Measurements from ENCODE around the gene USP6NL.
"Not testable (repeated sequence)": the region's sequence is repeated elsewhere in the genome, so short reads cannot be mapped to it uniquely, and the experiment has no call there.

Gene USP6NL

DNA sequence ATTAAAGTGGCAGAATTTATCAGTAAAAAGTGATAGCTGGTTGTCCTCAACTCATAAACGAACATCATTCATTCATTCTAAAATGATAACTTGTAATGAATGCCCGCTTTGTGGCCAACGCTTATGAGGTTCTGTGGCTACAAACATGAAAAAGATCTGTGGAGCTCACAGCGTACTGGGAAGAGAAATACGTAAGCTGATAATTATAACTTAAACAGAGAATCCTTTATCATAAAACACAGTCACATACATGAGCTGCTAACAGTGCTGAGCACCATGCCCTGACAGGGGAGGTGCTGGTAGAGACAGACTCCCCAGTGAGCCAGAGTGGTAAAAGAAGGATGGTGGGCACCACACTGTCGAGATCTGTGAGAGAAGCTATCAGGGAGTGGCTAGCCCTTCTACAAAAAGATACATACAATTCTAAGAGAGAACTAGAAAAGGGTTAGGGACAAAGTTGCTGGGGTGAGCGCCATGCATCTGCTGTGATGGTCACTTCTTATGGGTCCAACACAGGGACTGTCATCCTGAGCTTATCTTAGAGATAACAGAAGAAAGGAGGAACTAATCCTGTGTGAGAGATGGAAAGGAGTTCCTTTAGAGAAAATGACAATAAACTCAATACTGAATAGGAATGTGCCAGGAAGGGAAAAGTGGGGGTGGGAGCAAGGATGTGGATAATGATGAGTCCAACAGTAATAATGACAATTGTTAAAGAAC lies 106.7 kb downstream of the USP6NL start:
- no peaks in the 10 kb centered on the region for H3K9me3 ChIP-seq (ENCODE audit: control insufficient read depth, low read length)
- H3K4me3 ChIP-seq (ENCODE audit: low read depth, low read length) = no peak overlapping the region
- H3K4me2 ChIP-seq (ENCODE audit: low read length) = no peak overlapping the region
- no peak overlapping the region for H2AFZ ChIP-seq
- no peak overlapping the region for H3K27ac ChIP-seq
- TF ChIP-seq, protein P1, sequence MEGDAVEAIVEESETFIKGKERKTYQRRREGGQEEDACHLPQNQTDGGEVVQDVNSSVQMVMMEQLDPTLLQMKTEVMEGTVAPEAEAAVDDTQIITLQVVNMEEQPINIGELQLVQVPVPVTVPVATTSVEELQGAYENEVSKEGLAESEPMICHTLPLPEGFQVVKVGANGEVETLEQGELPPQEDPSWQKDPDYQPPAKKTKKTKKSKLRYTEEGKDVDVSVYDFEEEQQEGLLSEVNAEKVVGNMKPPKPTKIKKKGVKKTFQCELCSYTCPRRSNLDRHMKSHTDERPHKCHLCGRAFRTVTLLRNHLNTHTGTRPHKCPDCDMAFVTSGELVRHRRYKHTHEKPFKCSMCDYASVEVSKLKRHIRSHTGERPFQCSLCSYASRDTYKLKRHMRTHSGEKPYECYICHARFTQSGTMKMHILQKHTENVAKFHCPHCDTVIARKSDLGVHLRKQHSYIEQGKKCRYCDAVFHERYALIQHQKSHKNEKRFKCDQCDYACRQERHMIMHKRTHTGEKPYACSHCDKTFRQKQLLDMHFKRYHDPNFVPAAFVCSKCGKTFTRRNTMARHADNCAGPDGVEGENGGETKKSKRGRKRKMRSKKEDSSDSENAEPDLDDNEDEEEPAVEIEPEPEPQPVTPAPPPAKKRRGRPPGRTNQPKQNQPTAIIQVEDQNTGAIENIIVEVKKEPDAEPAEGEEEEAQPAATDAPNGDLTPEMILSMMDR (IDR thresholded peaks at IDR 0.05) = no peak
- no peaks in the 10 kb centered on the region for H3K4me1 ChIP-seq
- H3K79me2 ChIP-seq = no peaks in the 10 kb centered on the region
- no peak overlapping the region for H3K9ac ChIP-seq
- H3K27me3 ChIP-seq (ENCODE audit: control insufficient read depth, insufficient read depth, low read length) = no peaks in the 10 kb centered on the region
- no peaks in the 10 kb centered on the region for H3K36me3 ChIP-seq (ENCODE audit: control insufficient read depth, insufficient read depth, low read length)

DNA sequence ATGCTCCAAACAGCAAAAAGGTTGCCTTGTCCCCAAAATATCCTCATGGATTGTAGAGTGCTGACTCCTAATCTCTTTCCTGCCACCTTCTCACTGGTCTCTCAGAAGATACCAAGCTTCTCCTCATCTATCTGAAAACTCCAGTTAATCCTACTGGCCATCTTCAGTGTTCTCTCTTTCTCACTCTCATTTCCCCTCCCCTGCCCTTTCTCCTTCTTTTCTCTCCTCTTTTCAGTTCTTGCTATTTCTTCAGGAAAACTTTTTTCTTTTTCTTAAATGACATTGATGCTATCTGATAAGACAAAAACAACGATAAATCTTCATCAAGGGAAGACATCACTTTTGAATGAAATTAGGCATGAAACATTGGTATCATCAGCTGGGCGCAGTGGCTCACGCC lies 109.8 kb downstream of the USP6NL start:
- no peak overlapping the region for H3K9ac ChIP-seq
- H2AFZ ChIP-seq = no peak overlapping the region
- H3K36me3 ChIP-seq (ENCODE audit: control insufficient read depth, insufficient read depth, low read length) = no peaks in the 10 kb centered on the region
- H3K4me1 ChIP-seq = no peaks in the 10 kb centered on the region
- H3K79me2 ChIP-seq = no peaks in the 10 kb centered on the region
- no peak overlapping the region for H3K4me3 ChIP-seq (ENCODE audit: low read depth, low read length)
- no peak overlapping the region for H3K4me2 ChIP-seq (ENCODE audit: low read length)
- TF ChIP-seq, protein P1 (IDR thresholded peaks at IDR 0.05) = no peak
- H3K9me3 ChIP-seq (ENCODE audit: control insufficient read depth, low read length) = no peaks in the 10 kb centered on the region
- no peaks in the 10 kb centered on the region for H3K27me3 ChIP-seq (ENCODE audit: control insufficient read depth, insufficient read depth, low read length)
- no peak overlapping the region for H3K27ac ChIP-seq

DNA sequence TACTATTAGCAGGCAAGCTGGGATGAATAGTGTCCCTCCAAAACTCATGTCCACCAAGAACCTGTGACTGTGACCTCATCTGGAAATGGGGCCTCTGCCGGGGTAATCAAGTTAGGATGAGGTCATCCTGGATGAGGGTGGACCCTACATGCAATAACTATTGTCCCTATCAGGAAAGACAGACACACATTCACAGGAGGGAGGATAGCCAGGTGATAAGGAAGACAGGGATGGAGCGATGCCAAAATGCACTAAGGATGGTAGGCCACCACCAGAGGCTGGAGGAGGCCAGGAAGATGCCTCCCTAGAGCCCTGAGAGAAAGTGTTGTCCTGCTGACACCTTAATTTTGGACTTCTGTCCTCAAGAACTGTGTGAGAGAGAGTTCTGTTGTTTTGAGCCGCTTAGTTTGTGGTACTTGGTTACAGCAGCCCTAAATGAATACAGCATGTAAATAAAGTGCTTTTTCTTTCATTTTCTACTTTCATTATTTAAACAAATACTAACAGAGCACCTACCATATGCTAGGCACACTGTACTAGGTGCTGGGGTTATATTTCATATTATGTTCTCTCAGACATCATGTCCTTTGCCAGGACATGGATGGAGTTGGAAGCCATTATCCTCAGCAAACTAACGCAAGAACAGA lies 111.9 kb downstream of the USP6NL start:
- Histone ChIP-seq H3K4me3 (ENCODE audit: low read depth, low read length) (no peak overlapping the region), H3K79me2 (no peaks in the 10 kb centered on the region), H3K9me3 (ENCODE audit: control insufficient read depth, low read length) (no peaks in the 10 kb centered on the region), H3K36me3 (ENCODE audit: control insufficient read depth, insufficient read depth, low read length) (no peaks in the 10 kb centered on the region), H3K27me3 (ENCODE audit: control insufficient read depth, insufficient read depth, low read length) (no peaks in the 10 kb centered on the region), H3K4me1 (no peaks in the 10 kb centered on the region), H3K27ac (no peak overlapping the region), H2AFZ (no peak overlapping the region), H3K4me2 (ENCODE audit: low read length) (no peak overlapping the region), H3K9ac (no peak overlapping the region)
- TF ChIP-seq, protein P1 (IDR thresholded peaks at IDR 0.05) = no peak

DNA sequence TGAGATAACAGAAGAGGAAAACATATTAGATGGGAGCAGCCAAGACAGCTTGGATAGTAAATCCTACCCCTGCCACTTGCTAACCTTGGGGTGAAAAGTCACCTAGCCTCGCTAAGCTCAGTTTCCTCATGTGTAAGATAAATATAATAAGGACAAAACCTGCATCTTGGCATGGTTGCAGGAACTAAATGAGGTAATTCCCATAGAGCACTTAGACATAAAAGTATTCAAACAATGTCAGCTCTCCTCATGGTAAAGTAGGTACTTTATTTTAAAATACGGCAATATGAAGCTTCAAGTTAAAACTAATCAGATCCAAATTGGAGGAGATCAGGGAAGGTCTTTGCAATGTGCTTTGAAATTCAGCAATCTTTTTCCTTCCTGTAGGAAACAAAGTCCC lies 113.1 kb downstream of the USP6NL start:
- no peak overlapping the region for H3K27ac ChIP-seq
- no peak overlapping the region for H3K9ac ChIP-seq
- H3K27me3 ChIP-seq (ENCODE audit: control insufficient read depth, insufficient read depth, low read length) = no peaks in the 10 kb centered on the region
- no peak overlapping the region for H2AFZ ChIP-seq
- H3K9me3 ChIP-seq (ENCODE audit: control insufficient read depth, low read length) = no peaks in the 10 kb centered on the region
- TF ChIP-seq, protein P1 (IDR thresholded peaks at IDR 0.05) = no peak
- no peak overlapping the region for H3K4me3 ChIP-seq (ENCODE audit: low read depth, low read length)
- H3K4me2 ChIP-seq (ENCODE audit: low read length) = no peak overlapping the region
- H3K4me1 ChIP-seq = no peaks in the 10 kb centered on the region
- H3K36me3 ChIP-seq (ENCODE audit: control insufficient read depth, insufficient read depth, low read length) = no peaks in the 10 kb centered on the region
- H3K79me2 ChIP-seq = no peaks in the 10 kb centered on the region

DNA sequence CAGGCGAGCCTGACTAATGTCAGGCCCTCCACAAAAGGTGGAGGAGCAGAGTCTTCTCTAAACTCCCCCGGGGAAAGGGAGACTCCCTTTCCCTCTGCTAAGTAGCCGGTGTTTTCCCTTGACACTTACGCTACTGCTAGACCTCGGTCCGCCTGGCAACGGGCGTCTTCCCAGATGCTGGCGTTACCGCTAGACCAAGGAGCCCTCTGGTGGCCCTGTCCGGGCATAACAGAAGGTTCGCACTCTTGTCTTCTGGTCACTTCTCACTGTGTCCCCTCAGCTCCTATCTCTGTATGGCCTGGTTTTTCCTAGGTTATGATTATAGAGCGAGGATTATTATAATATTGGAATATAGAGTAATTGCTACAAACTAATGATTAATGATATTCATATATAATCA lies 116.5 kb downstream of the USP6NL start:
- H2AFZ ChIP-seq; H3K9ac ChIP-seq; H3K4me2 ChIP-seq (ENCODE audit: low read length); H3K79me2 ChIP-seq; H3K9me3 ChIP-seq (ENCODE audit: control insufficient read depth, low read length); H3K4me3 ChIP-seq (ENCODE audit: low read depth, low read length); H3K27me3 ChIP-seq (ENCODE audit: control insufficient read depth, insufficient read depth, low read length); H3K36me3 ChIP-seq (ENCODE audit: control insufficient read depth, insufficient read depth, low read length); H3K4me1 ChIP-seq; H3K27ac ChIP-seq: not testable (repeated sequence)
